ENCODE results near the gene ZHX3. TPM values are rescaled to one million over a fixed set of nuclear protein-coding genes. Genes with fewer than 3 reads are reported as not detected.

Gene ZHX3
- total and polyA plus RNA-seq, 2 donors (not counting 1 experiment from before 2014, with no cell fraction given) = 4.3 to 22.2 TPM

- ATAC-seq (ENCODE audit: low read depth) (no peak), DNase-seq (no peak)
- Mint-ChIP-seq H3K4me3 (no peak overlapping the region), H3K27me3 (no peaks in the 10 kb centered on the region), H3K9me3 (ENCODE audit: insufficient read depth) (no peaks in the 10 kb centered on the region), H3K4me1 (peaks cover 19% of the 10 kb centered on the region), H3K27ac (no peak overlapping the region)
- POLR2A ChIA-PET = no interaction called here
- no peaks in the 10 kb centered on the region for H3K36me3 ChIP-seq (replicated peaks in 1 of 2; ENCODE audit: control extremely low read depth in 1 of 2, control insufficient read depth in 1 of 2, extremely low read depth in 1 of 2, insufficient read depth in 2 of 2, low read length in 1 of 2)
- no peak overlapping the region for H3K4me2 ChIP-seq (replicated peaks; ENCODE audit: low read depth, low read length, poor library complexity, severe bottlenecking)
- H3K27me3 ChIP-seq (replicated peaks in 1 of 4; ENCODE audit: control extremely low read depth in 1 of 4, control insufficient read depth in 3 of 4, insufficient read depth in 4 of 4, low read length in 3 of 4) = no peaks in the 10 kb centered on the region
- no peak overlapping the region for H3K27ac ChIP-seq (ENCODE audit: low read length in 2 of 2)
- H3K4me1 ChIP-seq (ENCODE audit: control insufficient read depth in 2 of 2, insufficient read depth in 2 of 2, low read length in 2 of 2) = peaks cover 11 to 12% of the 10 kb centered on the region in 2 donors
- no peak for TF ChIP-seq EZH2 (IDR thresholded peaks at IDR 0.05; ENCODE audit: borderline replicate concordance, insufficient read depth, low read depth, low read length, poor library complexity, severe bottlenecking)
- TF ChIP-seq, protein P1, sequence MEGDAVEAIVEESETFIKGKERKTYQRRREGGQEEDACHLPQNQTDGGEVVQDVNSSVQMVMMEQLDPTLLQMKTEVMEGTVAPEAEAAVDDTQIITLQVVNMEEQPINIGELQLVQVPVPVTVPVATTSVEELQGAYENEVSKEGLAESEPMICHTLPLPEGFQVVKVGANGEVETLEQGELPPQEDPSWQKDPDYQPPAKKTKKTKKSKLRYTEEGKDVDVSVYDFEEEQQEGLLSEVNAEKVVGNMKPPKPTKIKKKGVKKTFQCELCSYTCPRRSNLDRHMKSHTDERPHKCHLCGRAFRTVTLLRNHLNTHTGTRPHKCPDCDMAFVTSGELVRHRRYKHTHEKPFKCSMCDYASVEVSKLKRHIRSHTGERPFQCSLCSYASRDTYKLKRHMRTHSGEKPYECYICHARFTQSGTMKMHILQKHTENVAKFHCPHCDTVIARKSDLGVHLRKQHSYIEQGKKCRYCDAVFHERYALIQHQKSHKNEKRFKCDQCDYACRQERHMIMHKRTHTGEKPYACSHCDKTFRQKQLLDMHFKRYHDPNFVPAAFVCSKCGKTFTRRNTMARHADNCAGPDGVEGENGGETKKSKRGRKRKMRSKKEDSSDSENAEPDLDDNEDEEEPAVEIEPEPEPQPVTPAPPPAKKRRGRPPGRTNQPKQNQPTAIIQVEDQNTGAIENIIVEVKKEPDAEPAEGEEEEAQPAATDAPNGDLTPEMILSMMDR (IDR thresholded peaks at IDR 0.05) = no peak
- no peaks in the 10 kb centered on the region for H3K9me3 ChIP-seq (ENCODE audit: control extremely low read depth in 1 of 3, control insufficient read depth in 2 of 3, insufficient read depth in 1 of 3, low read length in 2 of 3)
- H3K79me2 ChIP-seq (ENCODE audit: control insufficient read depth, insufficient read depth, low read length) = peaks cover under 1% of the 10 kb centered on the region
- no peak overlapping the region for H2AFZ ChIP-seq (ENCODE audit: insufficient read depth, low read depth, low read length, poor library complexity, severe bottlenecking)
- H3K9ac ChIP-seq (ENCODE audit: low read length) = no peak overlapping the region
- CTCF ChIA-PET = interaction anchor here (0.7 kb wide), 2 partner anchors 18 to 74 kb away, joined by 3 read pairs; no protein-coding TSS in a partner anchor
- H4K20me1 ChIP-seq (ENCODE audit: control insufficient read depth, insufficient read depth, low read length, poor library complexity, severe bottlenecking) = no peaks in the 10 kb centered on the region
- H3K4me3 ChIP-seq (ENCODE audit: control extremely low read depth in 1 of 5, extremely low read depth in 1 of 5, insufficient read depth in 1 of 5, low read depth in 2 of 5, low read length in 4 of 5) = no peak overlapping the region
- intact Hi-C loops (cut with micrococcal nuclease) = no loop called here
These were observed 2.9 kb upstream of the ZHX3 start for GRCh38 chr20:41320441-41320840.

GRCh38 chr20:41318271-41318649 lies 729 bp upstream of the ZHX3 start:
- Histone ChIP-seq H3K79me2 (ENCODE audit: control insufficient read depth, insufficient read depth, low read length) (peaks cover 12% of the 10 kb centered on the region), H3K27me3 (replicated peaks in 1 of 4; ENCODE audit: control extremely low read depth in 1 of 4, control insufficient read depth in 3 of 4, insufficient read depth in 4 of 4, low read length in 3 of 4) (no peaks in the 10 kb centered on the region), H2AFZ (ENCODE audit: insufficient read depth, low read depth, low read length, poor library complexity, severe bottlenecking) (peak overlapping the region; percentile 83), H3K4me1 (ENCODE audit: control insufficient read depth in 2 of 2, insufficient read depth in 2 of 2, low read length in 2 of 2) (peaks cover 11 to 12% of the 10 kb centered on the region in 2 donors), H3K9ac (ENCODE audit: low read length) (peak overlapping the region; percentile 70), H3K4me2 (replicated peaks; ENCODE audit: low read depth, low read length, poor library complexity, severe bottlenecking) (peak overlapping the region; percentile 84), H3K36me3 (replicated peaks in 1 of 2; ENCODE audit: control extremely low read depth in 1 of 2, control insufficient read depth in 1 of 2, extremely low read depth in 1 of 2, insufficient read depth in 2 of 2, low read length in 1 of 2) (no peaks in the 10 kb centered on the region), H3K27ac (ENCODE audit: low read length in 2 of 2) (peak overlapping the region in 1 of 2 donors; percentile 69), H4K20me1 (ENCODE audit: control insufficient read depth, insufficient read depth, low read length, poor library complexity, severe bottlenecking) (no peaks in the 10 kb centered on the region), H3K4me3 (ENCODE audit: control extremely low read depth in 1 of 5, extremely low read depth in 1 of 5, insufficient read depth in 1 of 5, low read depth in 2 of 5, low read length in 4 of 5) (peak overlapping the region in 3 of 5 experiments; percentile 32 to 71 (median 65)), H3K9me3 (ENCODE audit: control extremely low read depth in 1 of 3, control insufficient read depth in 2 of 3, insufficient read depth in 1 of 3, low read length in 2 of 3) (no peaks in the 10 kb centered on the region)
- POLR2A ChIA-PET = interaction anchor here (0.7 kb wide), 1 partner anchor 161 kb away, joined by 5 read pairs; no protein-coding TSS in a partner anchor
- Mint-ChIP-seq H3K4me3 (peak overlapping the region; percentile 79), H3K9me3 (ENCODE audit: insufficient read depth) (no peaks in the 10 kb centered on the region), H3K4me1 (peaks cover 22% of the 10 kb centered on the region), H3K27ac (peak overlapping the region; percentile 83), H3K27me3 (no peaks in the 10 kb centered on the region)
- intact Hi-C loops (cut with micrococcal nuclease) = loop anchor here (5.0 kb wide), 1 partner anchor 299 kb away; the partner anchor contains the start of gene CHD6
- DNase-seq = no peak
- CTCF ChIA-PET = interaction anchor here (1.0 to 1.4 kb wide), 4 partner anchors 13 to 183 kb away, joined by 3 to 6 read pairs (median 4); no protein-coding TSS in a partner anchor
- TF ChIP-seq EZH2 (IDR thresholded peaks at IDR 0.05; ENCODE audit: borderline replicate concordance, insufficient read depth, low read depth, low read length, poor library complexity, severe bottlenecking) = no peak
- TF ChIP-seq, protein P1 (IDR thresholded peaks at IDR 0.05) = no peak
- no CpG with 5 or more reads among the region's 5 CpGs for WGBS (ENCODE audit: insufficient coverage)
- no peak for ATAC-seq (ENCODE audit: low read depth)

Data from B cell (primary cell).